T-helper 1 cell treated with Interleukin-12 subunit alpha and Interleukin-12 subunit beta and Interleukin-4 antibody, amounts not matched to agents 30 μg/mL and 1 μg/mL, for 36 hours (primary cell): Measurements from ENCODE around the gene KLHL26.

Experiments
- H3K27ac Mint-ChIP-seq: one replicate; pipeline ENCODE4 v1.8.0; 2021; ENCODE audit warnings: mild to moderate bottlenecking, mixed read lengths
- H3K27me3 Mint-ChIP-seq: one replicate; pipeline ENCODE4 v1.8.0; 2021; ENCODE audit warnings: low read depth, mixed read lengths
- H3K36me3 Mint-ChIP-seq: one replicate; pipeline ENCODE4 v1.8.0; 2021; ENCODE audit warnings: low read depth, mixed read lengths
- H3K4me1 Mint-ChIP-seq: one replicate; pipeline ENCODE4 v1.8.0; 2021; ENCODE audit warnings: low read depth, mixed read lengths
- H3K4me3 Mint-ChIP-seq: one replicate; pipeline ENCODE4 v1.8.0; 2021; ENCODE audit warnings: mild to moderate bottlenecking, moderate library complexity, mixed read lengths
- H3K9me3 Mint-ChIP-seq: one replicate; pipeline ENCODE4 v1.8.0; 2021; ENCODE audit warnings: mixed read lengths

KLHL26 gene

GRCh38 chr19:18709546-18709945, 72.7 kb downstream of the KLHL26 start:
- Mint-ChIP-seq H3K4me1 (peaks cover 4% of the 10 kb centered on the region), H3K9me3 (no peaks in the 10 kb centered on the region), H3K36me3 (no peaks in the 10 kb centered on the region), H3K27me3 (peaks cover 8% of the 10 kb centered on the region), H3K27ac (no peak overlapping the region), H3K4me3 (no peak overlapping the region)

GRCh38 chr19:18710186-18710585, 73.4 kb downstream of the KLHL26 start:
- Mint-ChIP-seq H3K36me3 (no peaks in the 10 kb centered on the region), H3K27ac (no peak overlapping the region), H3K9me3 (no peaks in the 10 kb centered on the region), H3K4me3 (no peak overlapping the region), H3K4me1 (peaks cover 5% of the 10 kb centered on the region), H3K27me3 (peaks cover 8% of the 10 kb centered on the region)

- peaks cover 6% of the 10 kb centered on the region for H3K4me1 Mint-ChIP-seq
- H3K9me3 Mint-ChIP-seq, result no peaks in the 10 kb centered on the region
- no peak overlapping the region for H3K4me3 Mint-ChIP-seq
- peaks cover 8% of the 10 kb centered on the region for H3K27me3 Mint-ChIP-seq
- H3K36me3 Mint-ChIP-seq, result no peaks in the 10 kb centered on the region
- H3K27ac Mint-ChIP-seq, result no peak overlapping the region
Observed at GRCh38 chr19:18710996-18711751, 74.3 kb downstream of the KLHL26 start.

- Mint-ChIP-seq H3K9me3 (no peaks in the 10 kb centered on the region), H3K36me3 (no peaks in the 10 kb centered on the region), H3K4me3 (no peak overlapping the region), H3K27me3 (peaks cover 5% of the 10 kb centered on the region), H3K4me1 (peaks cover 6% of the 10 kb centered on the region), H3K27ac (no peak overlapping the region)
Observed at GRCh38 chr19:18711893-18712292, 75.1 kb downstream of the KLHL26 start.

- peaks cover 8% of the 10 kb centered on the region for H3K4me1 Mint-ChIP-seq
- no peak overlapping the region for H3K4me3 Mint-ChIP-seq
- no peaks in the 10 kb centered on the region for H3K36me3 Mint-ChIP-seq
- no peaks in the 10 kb centered on the region for H3K27me3 Mint-ChIP-seq
- H3K9me3 Mint-ChIP-seq, result no peaks in the 10 kb centered on the region
- no peak overlapping the region for H3K27ac Mint-ChIP-seq
Observed at GRCh38 chr19:18712981-18713380, 76.2 kb downstream of the KLHL26 start.

GRCh38 chr19:18713550-18714117, 76.8 kb downstream of the KLHL26 start:
- Mint-ChIP-seq H3K4me1 (peaks cover 4% of the 10 kb centered on the region), H3K4me3 (no peak overlapping the region), H3K27me3 (no peaks in the 10 kb centered on the region), H3K27ac (no peak overlapping the region), H3K9me3 (no peaks in the 10 kb centered on the region), H3K36me3 (no peaks in the 10 kb centered on the region)

GRCh38 chr19:18715416-18715815, 78.6 kb downstream of the KLHL26 start:
- Mint-ChIP-seq H3K27ac (no peak overlapping the region), H3K27me3 (no peaks in the 10 kb centered on the region), H3K36me3 (no peaks in the 10 kb centered on the region), H3K4me1 (peaks cover 4% of the 10 kb centered on the region), H3K9me3 (no peaks in the 10 kb centered on the region), H3K4me3 (no peak overlapping the region)

GRCh38 chr19:18716857-18717256, 80.0 kb downstream of the KLHL26 start:
- H3K4me1 Mint-ChIP-seq, result peaks cover 4% of the 10 kb centered on the region
- no peaks in the 10 kb centered on the region for H3K27me3 Mint-ChIP-seq
- H3K36me3 Mint-ChIP-seq, result no peaks in the 10 kb centered on the region
- H3K4me3 Mint-ChIP-seq, result no peak overlapping the region
- H3K9me3 Mint-ChIP-seq, result no peaks in the 10 kb centered on the region
- no peak overlapping the region for H3K27ac Mint-ChIP-seq

- Mint-ChIP-seq H3K27me3 (no peaks in the 10 kb centered on the region), H3K36me3 (no peaks in the 10 kb centered on the region), H3K4me1 (peaks cover 4% of the 10 kb centered on the region), H3K27ac (no peak overlapping the region), H3K4me3 (no peak overlapping the region), H3K9me3 (no peaks in the 10 kb centered on the region)
Observed at GRCh38 chr19:18717601-18718000, 80.8 kb downstream of the KLHL26 start.

- H3K36me3 Mint-ChIP-seq, result no peaks in the 10 kb centered on the region
- H3K27me3 Mint-ChIP-seq, result no peaks in the 10 kb centered on the region
- no peak overlapping the region for H3K27ac Mint-ChIP-seq
- no peaks in the 10 kb centered on the region for H3K9me3 Mint-ChIP-seq
- peaks cover 4% of the 10 kb centered on the region for H3K4me1 Mint-ChIP-seq
- no peak overlapping the region for H3K4me3 Mint-ChIP-seq
Observed at GRCh38 chr19:18718015-18718526, 81.2 kb downstream of the KLHL26 start.

GRCh38 chr19:18718846-18719458, 82.1 kb downstream of the KLHL26 start:
- H3K4me1 Mint-ChIP-seq, result peaks cover 4% of the 10 kb centered on the region
- H3K4me3 Mint-ChIP-seq, result no peak overlapping the region
- H3K27me3 Mint-ChIP-seq, result no peaks in the 10 kb centered on the region
- no peak overlapping the region for H3K27ac Mint-ChIP-seq
- no peaks in the 10 kb centered on the region for H3K36me3 Mint-ChIP-seq
- no peaks in the 10 kb centered on the region for H3K9me3 Mint-ChIP-seq

GRCh38 chr19:18719541-18719940, 82.7 kb downstream of the KLHL26 start:
- no peaks in the 10 kb centered on the region for H3K9me3 Mint-ChIP-seq
- H3K36me3 Mint-ChIP-seq, result no peaks in the 10 kb centered on the region
- peaks cover 4% of the 10 kb centered on the region for H3K4me1 Mint-ChIP-seq
- no peak overlapping the region for H3K4me3 Mint-ChIP-seq
- H3K27me3 Mint-ChIP-seq, result no peaks in the 10 kb centered on the region
- no peak overlapping the region for H3K27ac Mint-ChIP-seq
